ENCODE data around the gene EIF4ENIF1.
"Not testable (repeated sequence)": the region's sequence is repeated elsewhere in the genome, so short reads cannot be mapped to it uniquely, and the experiment has no call there.

Gene EIF4ENIF1

GRCh38 chr22:31442768-31443489 lies 46.7 kb downstream of the EIF4ENIF1 start:
- no peak for DNase-seq

- no peak for DNase-seq
Observed at GRCh38 chr22:31441652-31442051, 48.0 kb downstream of the EIF4ENIF1 start.

- DNase-seq, result no peak
Observed at GRCh38 chr22:31440681-31441080, 49.0 kb downstream of the EIF4ENIF1 start.

- no peak for DNase-seq
Observed at GRCh38 chr22:31439808-31440207, 49.8 kb downstream of the EIF4ENIF1 start.

GRCh38 chr22:31436132-31436531 lies 53.5 kb downstream of the EIF4ENIF1 start:
- no peak for DNase-seq

- no peak for DNase-seq
Observed at GRCh38 chr22:31431950-31432349, 57.7 kb downstream of the EIF4ENIF1 start.

- DNase-seq, result no peak
Observed at GRCh38 chr22:31425331-31426050, 64.2 kb downstream of the EIF4ENIF1 start.

- DNase-seq, result not testable (repeated sequence)
Observed at GRCh38 chr22:31402350-31402749, 87.3 kb downstream of the EIF4ENIF1 start.

GRCh38 chr22:31400023-31400397 lies 89.6 kb downstream of the EIF4ENIF1 start:
- DNase-seq, result no peak

GRCh38 chr22:31399211-31400022 lies 90.2 kb downstream of the EIF4ENIF1 start, which contains the start of gene DRG1:
Gene DRG1, plus strand, starts transcription at chr22:31399604. Its CDS starts 80 bp downstream, at chr22:31399684.
- DNase-seq, result peak; percentile 33

- no peak for DNase-seq
Observed at GRCh38 chr22:31398231-31398630, 91.4 kb downstream of the EIF4ENIF1 start.

GRCh38 chr22:31394326-31394725 lies 95.3 kb downstream of the EIF4ENIF1 start:
- DNase-seq, result no peak

GRCh38 chr22:31393893-31394292 lies 95.7 kb downstream of the EIF4ENIF1 start:
- no peak for DNase-seq
